KOPT-K1 (cell line): ENCODE measurements around the gene PIEZO1.
A peak's percentile ranks its signal among the peaks of the same experiment; 100 is the strongest.

ENCODE experiments used
- H3K27ac ChIP-seq: fragments of 200-600 bp; sonication (generic); 2 replicates; pipeline ENCODE4 v1.5.1; 2016; ENCODE audit warnings: antibody characterized with exemption, mild to moderate bottlenecking, low read depth, low read length; ENCODE audit not compliant: poor library complexity, severe bottlenecking
- H3K36me3 ChIP-seq: fragments of 200-600 bp; sonication (generic); 2 replicates; pipeline ENCODE4 v1.5.1; 2017; ENCODE audit warnings: antibody characterized with exemption, mild to moderate bottlenecking, low read length, moderate library complexity; ENCODE audit not compliant: insufficient read depth
- H3K9me3 ChIP-seq: fragments of 200-600 bp; sonication (generic); 2 replicates; pipeline ENCODE4 v1.5.1; 2017; ENCODE audit warnings: antibody characterized with exemption, low read length, mild to moderate bottlenecking; ENCODE audit not compliant: insufficient read depth, poor library complexity, severe bottlenecking

PIEZO1 gene

DNA sequence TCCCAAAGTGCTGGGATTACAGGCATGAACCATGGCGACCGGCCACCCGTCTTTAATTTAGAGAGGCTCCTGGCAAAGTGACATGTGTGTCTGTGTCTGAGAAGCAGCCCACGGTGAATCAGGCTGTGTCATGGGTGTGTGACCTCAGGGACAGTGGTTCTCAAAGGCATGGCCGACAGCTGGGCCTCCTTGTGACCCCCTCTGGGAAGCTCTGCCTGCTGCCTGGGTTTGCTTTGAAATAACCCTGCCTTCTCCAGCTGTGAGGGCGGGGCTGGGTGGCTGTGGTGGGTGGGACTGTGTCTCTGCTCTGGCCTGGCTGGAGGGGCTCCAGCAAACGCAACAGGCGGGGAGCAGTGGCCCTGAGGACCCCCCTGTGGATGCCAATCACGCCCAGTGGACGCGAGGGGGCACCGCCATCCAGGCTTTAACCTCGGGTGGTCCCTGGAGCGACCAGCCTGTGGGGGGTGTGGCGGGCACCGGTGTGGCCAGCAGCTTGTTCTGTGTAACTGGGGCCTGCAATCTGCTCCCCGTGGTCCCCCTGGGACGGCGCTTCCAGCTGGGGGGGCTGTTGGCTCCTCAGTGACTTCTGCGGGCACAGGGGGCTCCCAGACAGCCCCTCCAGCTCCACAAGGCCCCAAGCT is 35.5 kb upstream of the PIEZO1 start:
- no peak overlapping the region for H3K27ac ChIP-seq
- no peaks in the 10 kb centered on the region for H3K9me3 ChIP-seq

DNA sequence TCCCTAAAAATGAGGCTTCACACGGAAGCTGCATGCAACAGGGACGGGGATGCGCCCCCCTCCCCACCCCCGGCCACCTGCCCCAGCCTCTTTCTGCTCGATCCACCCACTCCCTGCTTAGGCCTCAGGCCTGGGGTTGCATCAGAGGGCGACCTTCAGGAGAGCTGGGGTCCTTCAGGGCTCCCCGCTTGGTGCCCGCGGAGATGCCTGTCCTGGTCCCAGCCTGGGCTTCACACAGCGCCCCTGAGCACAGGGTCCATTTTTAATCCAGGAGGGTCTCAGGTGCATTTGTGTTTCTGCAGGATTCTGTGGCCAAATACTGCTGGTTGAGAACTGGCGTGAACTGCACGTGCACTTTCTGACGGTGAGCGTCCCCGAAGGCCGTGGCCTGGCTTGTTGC is 34.1 kb upstream of the PIEZO1 start:
- no peaks in the 10 kb centered on the region for H3K36me3 ChIP-seq
- H3K27ac ChIP-seq, result no peak overlapping the region
- H3K9me3 ChIP-seq, result no peaks in the 10 kb centered on the region

More for the DNA sequence above, 35.5 kb upstream of the PIEZO1 start:
- H3K36me3 ChIP-seq, result no peaks in the 10 kb centered on the region

DNA sequence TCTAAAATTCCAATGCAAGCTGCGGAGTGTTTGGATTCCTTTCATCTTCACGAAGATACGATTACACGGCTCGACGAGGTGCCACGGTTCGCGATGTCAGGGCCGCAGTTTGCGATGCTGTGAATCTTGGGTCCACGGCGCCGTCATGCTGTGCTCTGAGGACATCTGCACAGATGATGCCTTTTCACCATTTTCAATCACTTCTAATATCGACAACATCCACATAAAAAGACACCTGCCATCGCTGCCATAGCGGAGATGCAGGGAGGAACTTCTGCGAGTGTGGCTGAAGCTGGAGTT is 33.5 kb upstream of the PIEZO1 start:
- no peaks in the 10 kb centered on the region for H3K36me3 ChIP-seq
- H3K27ac ChIP-seq, result no peak overlapping the region

DNA sequence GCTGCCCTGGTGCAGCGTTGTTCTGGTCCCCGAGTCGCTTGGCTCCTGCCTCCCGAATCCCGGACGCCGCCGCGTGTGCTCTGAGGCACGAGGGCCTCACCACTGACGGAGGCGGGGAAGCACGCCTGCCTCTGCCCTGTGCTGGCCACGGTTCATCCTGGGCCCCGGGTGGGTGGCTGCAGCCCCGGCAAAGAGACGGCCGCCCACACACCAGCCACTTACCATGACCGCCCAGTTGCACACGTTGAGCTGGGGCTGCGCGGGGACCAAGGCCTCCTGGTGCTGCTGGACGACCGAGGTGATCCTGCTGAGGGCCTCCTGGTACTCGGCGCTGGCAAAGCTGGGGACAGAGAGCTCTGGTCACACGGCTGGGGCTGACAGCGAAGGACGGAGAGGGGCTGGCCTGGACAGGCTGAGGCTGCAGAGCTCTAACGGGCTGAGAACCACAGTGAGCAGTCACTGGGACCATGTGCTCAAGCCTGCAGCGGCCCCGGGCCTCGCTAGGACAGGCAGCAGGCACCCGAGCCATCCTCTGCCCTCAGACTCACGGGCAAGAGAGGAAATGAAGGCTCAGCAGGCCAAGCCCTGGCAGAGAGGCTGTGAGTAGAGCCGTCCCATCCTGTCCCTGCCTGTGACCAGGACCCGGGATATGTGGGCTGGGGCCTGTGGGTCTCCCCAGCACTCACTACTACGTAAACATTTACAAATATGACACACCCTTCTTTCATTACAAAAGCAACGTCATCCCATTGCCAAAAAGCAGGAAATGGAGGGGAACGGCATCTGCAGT is 33.0 kb upstream of the PIEZO1 start:
- Histone ChIP-seq H3K27ac (no peak overlapping the region), H3K36me3 (no peaks in the 10 kb centered on the region), H3K9me3 (no peaks in the 10 kb centered on the region)

More for the DNA sequence above, 33.5 kb upstream of the PIEZO1 start:
- no peaks in the 10 kb centered on the region for H3K9me3 ChIP-seq

DNA sequence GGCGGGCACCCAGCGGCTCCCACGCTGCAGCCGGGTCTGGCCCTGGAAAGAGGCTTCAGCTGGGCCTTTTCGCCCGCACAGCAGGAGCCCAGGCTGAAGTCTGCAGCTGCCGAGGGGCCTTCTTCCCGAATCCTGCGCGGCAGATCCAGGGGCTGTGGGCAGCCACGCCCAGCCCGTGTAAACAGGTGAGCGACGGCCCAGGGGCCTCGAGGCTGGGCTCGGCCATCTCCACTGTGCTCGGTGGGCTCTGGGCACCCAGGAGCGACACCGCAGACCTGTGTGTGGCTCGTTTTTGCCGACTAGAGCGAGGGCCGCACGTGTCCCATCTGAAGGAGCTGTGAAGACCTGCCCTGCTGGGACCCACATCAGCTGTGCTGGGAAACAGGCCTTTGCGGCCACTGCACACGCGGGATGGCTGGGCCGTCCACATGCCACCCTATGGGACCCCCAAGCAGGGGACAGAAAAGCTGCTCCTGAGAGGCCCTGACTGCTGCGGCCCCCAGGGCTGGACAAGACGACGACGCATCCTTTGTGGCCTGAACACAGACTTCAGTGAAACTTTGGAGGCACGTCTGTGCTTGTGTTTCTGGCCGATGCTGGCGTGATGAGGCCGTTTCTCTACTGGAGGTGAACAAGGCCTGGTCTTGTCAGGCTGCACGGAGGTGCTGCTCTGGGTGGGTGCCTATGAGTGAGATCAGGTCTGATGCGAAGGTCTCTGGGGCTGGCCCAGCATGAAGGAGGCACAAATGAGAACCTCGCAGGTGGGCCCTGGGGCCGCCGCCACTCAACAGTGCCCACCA is 31.9 kb upstream of the PIEZO1 start:
- H3K27ac ChIP-seq, result no peak overlapping the region

DNA sequence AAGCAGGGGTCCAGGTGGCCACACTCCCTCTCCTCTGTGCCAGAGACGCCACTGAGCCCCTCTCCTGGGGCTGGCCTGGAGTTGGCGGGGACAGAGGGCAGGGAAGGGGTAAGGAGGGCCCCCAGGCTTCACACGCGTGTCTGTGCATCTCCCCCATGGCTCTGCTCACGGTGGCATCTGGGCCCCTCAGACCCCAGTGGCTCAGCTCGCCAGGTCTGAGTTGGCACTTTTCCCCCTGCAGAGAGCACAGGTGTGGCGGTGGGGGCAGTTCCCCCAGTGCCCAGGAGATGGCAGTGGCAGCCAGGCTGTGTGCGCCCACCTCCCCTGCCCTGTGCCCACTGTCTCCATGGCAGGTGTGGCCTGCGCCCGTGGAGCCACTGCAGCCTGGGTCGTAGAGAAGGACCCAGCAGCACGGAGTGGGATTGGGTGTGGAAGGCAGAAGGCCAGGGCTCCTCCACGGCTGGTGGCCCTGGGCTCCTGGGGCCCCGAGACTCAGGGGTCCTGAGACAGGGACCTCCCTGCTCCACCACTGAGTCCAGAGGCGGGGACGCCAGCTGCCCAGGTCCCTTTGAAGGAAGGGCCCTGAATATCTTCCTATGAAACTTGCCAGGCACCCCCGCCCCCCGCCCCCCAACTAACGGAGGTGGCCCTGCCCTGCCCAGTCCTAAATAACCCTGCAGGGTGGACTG is 31.0 kb upstream of the PIEZO1 start:
- Histone ChIP-seq H3K9me3 (no peaks in the 10 kb centered on the region), H3K27ac (no peak overlapping the region), H3K36me3 (no peaks in the 10 kb centered on the region)

More for the DNA sequence above, 31.9 kb upstream of the PIEZO1 start:
- Histone ChIP-seq H3K36me3 (no peaks in the 10 kb centered on the region), H3K9me3 (no peaks in the 10 kb centered on the region)

DNA sequence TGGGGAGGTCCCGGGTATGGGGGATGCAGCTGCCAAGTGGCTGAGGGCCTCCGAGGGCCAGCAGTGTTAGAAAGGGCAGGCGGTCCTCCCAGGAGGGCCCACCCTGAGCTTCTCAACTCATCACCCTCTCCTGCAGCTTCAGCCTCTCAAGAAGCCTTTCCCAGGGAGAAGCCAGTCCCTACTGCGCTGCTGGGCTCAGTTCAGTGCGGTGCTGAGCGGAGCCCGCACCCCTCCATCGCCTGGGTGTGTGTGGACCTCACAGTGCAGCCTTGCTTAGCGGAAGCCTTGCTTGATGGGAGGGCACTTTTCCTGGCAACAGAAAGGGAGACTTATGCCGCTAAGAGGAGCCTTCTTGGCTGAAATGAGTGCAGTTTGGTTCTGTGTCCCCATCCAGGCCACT is 30.2 kb upstream of the PIEZO1 start:
- Histone ChIP-seq H3K9me3 (no peaks in the 10 kb centered on the region), H3K36me3 (peaks cover 5% of the 10 kb centered on the region), H3K27ac (no peak overlapping the region)

DNA sequence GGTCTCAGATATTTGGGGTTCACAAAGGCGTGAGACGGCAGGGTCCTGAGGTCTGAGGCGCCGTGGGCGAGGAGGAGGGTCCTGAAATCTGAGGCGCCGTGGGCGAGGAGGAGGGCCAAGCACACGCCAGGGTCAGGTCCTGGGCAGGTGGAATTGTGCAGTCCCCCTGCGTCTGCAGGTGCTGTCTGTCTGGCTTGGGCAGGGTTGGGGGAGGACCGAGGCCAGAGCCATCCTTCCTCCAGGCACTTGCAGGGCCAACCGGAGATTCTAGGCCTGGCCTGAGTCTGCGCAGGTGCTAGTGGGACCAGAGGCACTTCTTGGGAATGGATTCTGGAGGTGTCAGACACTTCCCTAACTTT is 29.1 kb upstream of the PIEZO1 start:
- H3K27ac ChIP-seq, result no peak overlapping the region
- H3K9me3 ChIP-seq, result no peaks in the 10 kb centered on the region
- peaks cover 16% of the 10 kb centered on the region for H3K36me3 ChIP-seq

DNA sequence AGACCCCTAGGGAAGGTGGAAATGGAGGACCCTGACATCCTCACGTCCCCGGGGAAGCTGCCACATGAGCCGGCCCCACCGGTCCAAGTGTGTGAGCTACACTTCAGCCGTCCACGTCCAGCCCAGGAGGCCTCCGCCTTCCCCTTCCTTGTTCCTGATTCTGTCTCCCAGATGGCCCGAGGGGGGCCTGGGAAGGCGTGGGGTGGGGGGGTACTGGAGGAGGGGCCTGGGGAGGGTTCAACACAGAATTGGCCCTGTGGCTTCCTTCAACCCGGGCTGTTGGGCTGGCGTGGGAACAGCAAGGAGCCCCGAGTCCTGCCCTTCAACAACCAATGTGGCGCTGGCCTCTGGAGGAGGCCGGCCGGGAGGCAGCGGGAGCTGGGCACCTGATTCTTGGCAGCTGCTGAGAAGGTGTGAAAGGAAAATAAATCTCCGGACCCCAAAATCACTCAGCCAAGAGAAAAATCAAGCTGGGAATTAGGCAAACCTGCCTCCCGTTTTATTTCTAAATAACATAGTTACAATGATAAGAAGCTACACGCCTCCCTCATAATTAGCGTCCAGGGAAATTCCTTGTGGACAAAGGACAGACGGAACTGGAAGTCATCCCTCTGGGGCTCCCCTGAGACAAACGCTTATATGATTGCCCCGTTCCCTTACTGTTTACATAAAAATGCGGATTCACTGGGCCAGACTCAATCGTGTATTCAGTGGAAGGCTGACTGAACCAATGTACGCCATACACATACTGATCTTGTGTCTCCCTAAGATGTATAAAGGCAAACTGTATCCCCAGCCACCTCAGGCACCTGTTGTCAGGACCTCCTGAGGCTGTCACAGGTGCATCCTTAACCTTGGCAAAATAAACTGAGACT is 28.5 kb upstream of the PIEZO1 start:
- H3K27ac ChIP-seq, result no peak overlapping the region
- peaks cover 22% of the 10 kb centered on the region for H3K36me3 ChIP-seq
- no peaks in the 10 kb centered on the region for H3K9me3 ChIP-seq

DNA sequence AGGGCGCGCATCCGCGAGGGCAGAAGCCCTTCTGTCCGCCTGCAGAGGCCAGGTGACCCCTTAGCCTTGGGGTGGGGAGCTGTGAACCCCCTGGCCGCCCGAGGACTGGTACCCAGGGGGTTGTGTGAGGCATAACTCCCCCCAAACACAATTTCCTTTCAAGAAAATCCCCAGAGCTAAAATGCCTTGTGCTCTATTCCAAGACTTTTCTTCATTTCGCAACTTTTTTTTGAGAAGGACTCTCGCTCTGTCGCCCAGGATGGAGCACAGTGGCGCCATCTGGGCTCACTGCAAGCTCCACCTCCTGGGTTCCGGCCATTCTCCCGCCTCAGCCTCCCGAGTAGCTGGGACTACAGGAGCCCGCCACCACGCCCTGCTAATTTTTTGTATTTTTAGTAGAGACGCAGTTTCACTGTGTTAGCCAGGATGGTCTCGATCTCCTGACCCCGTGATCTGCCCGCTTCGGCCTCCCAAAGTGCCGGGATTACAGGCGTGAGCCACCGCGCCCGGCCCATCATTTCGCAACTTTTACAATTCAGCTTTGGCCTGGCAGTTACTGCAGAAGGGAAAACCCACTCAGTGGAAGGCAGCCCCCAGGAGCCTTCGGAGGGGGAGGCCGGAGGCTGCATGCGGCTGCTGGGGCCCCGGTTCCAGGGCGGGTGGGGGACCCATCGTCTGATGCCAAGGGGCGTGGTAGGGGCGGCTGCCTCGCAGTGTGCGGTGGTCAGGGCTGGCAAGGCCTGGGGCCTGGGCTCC is 27.7 kb upstream of the PIEZO1 start:
- H3K9me3 ChIP-seq, result no peaks in the 10 kb centered on the region
- H3K27ac ChIP-seq, result peak overlapping the region; percentile 90
- peaks cover 31% of the 10 kb centered on the region for H3K36me3 ChIP-seq

DNA sequence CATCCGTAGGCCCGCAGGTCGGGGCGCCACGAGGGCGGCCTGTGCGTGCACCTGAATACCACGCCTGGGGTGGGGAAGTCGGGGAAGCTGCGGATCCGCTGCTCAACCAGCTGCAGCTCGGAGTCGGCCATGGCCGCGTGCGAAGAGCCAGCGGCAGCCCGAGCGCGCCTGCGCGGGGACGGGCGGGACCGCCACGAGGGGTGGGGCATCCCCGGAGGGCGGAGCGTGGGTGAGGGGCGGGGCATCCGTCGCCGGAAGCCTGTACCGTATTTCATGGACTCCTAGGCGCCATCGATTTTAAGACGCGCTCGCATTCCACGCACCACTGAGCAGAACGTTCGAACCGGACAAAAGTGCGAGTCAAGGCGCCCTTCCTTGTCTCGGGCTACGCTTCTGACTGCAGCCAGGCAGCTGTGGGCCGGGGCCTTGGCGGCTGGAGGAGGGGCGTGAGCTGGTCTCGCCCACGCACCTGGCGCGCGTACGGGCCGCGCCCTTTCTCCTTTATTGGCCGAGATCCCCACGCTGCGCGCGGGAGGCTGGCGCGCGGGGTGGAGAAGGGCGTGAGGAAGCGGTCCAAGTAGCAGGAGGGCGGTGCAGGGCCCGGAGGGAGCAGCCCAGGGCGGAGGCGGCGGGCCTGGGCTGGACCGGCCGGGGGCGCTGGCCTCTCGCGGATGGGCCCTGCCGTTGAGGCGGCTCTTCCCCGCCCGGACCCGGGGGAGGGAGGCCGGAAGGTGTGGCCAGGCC is 26.9 kb upstream of the PIEZO1 start, which contains the start of gene APRT:
APRT (minus strand) TSS at position 160 of the 744 bp plus-strand sequence; CDS start at position 131, 29 bp downstream.
- peak within 1 kb of the TSS; percentile 90 for H3K27ac ChIP-seq
- H3K9me3 ChIP-seq, result no peaks in the 10 kb centered on the region
- H3K36me3 ChIP-seq, result peaks cover 38% of the 10 kb centered on the region

DNA sequence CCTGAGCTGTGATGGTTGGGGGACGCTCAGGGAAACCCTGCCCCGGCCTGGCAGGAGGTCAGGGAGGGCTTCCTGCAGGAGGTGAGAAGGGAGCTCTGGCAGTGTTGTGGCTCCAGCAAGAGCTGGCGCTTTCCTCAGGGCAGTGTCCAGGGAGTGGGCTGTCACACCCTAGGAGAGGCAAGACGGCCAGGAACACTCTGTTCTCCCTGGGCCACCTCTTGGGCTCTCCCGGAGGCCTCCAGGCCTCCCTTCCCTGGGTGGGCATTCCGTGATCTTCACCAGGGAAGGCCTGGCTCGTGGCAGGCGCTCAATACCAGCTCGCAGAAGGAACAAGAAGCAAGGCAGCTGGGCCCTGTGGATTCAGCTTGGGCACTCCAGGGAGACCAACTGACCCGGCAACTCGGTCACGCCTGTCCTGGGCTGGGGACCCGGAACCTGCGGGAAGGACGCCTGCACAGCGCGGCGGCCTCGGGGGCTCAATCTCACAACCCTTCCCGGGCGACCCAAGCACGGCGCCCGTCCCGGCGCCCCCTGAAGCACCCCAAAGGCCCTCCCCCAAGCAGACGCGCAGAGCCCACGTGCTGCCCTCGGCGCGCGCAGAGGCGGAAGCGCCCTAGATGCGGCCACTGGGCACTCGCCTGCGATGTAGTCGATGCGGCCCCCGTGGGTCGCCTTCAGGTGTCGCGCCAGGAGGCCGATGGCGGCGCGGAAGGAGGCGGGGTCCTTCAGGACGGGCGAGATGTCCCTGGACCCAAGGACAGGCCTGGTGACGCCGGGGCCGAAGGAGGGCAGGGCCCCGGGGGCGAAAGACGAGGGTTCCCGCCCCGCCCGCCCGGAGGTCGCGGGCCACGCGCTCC is 26.1 kb upstream of the PIEZO1 start:
- Histone ChIP-seq H3K9me3 (no peaks in the 10 kb centered on the region), H3K36me3 (peaks cover 46% of the 10 kb centered on the region), H3K27ac (peak overlapping the region; percentile 90)
